ENCODE data around the gene CHMP1A. TPM values are rescaled to one million over a fixed set of nuclear protein-coding genes. Genes with fewer than 3 reads are reported as not detected.

Gene CHMP1A
- total and polyA plus RNA-seq, 2 experiments from 2014 or later, result 97.2 to 111 TPM

DNA sequence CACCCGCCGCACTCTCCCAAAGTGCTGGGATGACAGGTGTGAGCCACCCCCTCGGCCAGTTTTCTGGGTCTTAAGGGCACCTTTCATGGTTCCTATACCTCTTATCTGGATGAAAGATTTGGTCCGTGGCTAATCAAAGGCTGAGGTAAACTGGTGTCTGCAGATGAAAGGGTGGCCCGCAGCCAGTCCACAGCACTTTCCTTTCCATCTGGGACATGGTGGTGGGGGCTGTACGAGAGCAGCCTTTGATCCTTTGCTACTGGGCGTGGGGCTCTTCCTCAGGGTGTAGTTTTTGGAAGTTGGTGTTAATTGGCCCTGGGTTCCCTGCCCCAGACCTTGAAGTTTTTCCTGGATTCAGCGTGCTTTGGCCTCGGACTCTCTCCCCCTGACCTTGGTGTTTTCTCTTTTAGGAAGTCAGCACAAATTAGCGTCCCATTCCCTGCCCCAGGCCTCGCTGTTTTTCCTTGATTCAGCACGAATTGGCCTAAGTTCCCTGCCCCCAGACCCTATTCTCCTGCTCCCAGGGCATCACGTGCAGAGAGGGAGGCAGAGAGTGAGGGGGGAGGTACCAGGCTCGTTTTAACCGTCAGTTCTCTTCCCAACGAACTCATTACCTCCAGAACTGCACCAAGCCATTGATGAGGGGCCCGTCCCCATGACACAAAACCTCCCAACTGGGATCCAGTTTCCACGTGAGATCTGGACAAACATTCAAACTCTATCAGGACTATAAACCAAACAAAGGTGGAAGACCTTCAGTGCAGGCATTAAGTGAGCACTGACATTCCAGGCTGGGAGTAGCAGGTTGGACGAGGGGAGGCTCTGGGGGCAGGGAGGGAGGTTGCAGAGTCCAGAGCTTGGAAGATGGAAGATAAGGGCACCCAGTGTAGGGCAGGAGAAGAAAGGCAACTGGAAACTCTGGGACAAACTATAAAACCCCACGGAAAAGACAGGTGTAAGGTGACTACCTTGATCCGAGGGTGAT, 32.4 kb downstream of the CHMP1A start:
- Histone ChIP-seq H3K9me2 (ENCODE audit: insufficient read depth) (no peaks in the 10 kb centered on the region), H3K4me2 (ENCODE audit: unreplicated experiment) (no peak overlapping the region), H3F3A (ENCODE audit: insufficient read depth) (no peaks in the 10 kb centered on the region), H3K27ac (no peak overlapping the region), H4K20me1 (ENCODE audit: insufficient read depth) (no peaks in the 10 kb centered on the region), H3K79me2 (ENCODE audit: insufficient read depth) (no peaks in the 10 kb centered on the region), H3K9ac (no peak overlapping the region), H3K4me3 (no peak overlapping the region), H3K4me1 (ENCODE audit: insufficient read depth) (0 out of 2 replicates have a peak, but pooled peaks cover 5% of the 10 kb centered on the region), H3K27me3 (replicated peaks; ENCODE audit: insufficient read depth) (no peaks in the 10 kb centered on the region; the same call in 1 of the 2 replicates), H3K36me3 (ENCODE audit: low read depth) (no peaks in the 10 kb centered on the region), H3K9me3 (ENCODE audit: low read depth) (no peaks in the 10 kb centered on the region), H2AFZ (no peak overlapping the region)
- in situ Hi-C loops (cut with MboI), result no loop called here
- WGBS, 2 experiments (ENCODE audit: low coverage in 1 of 2, low lambda C conversion rate in 2 of 2, missing lambda C conversion rate in 2 of 2), result 47 to 49% methylated on average over 21 of the region's 21 CpGs
- no peak for DNase-seq
- no peak for TF ChIP-seq EZH2phosphoT487 (IDR thresholded peaks at IDR 0.05; ENCODE audit: insufficient read depth, low read depth)
- TF ChIP-seq EZH2 (IDR thresholded peaks at IDR 0.05; ENCODE audit: insufficient read depth, poor library complexity, severe bottlenecking), result no peak

DNA sequence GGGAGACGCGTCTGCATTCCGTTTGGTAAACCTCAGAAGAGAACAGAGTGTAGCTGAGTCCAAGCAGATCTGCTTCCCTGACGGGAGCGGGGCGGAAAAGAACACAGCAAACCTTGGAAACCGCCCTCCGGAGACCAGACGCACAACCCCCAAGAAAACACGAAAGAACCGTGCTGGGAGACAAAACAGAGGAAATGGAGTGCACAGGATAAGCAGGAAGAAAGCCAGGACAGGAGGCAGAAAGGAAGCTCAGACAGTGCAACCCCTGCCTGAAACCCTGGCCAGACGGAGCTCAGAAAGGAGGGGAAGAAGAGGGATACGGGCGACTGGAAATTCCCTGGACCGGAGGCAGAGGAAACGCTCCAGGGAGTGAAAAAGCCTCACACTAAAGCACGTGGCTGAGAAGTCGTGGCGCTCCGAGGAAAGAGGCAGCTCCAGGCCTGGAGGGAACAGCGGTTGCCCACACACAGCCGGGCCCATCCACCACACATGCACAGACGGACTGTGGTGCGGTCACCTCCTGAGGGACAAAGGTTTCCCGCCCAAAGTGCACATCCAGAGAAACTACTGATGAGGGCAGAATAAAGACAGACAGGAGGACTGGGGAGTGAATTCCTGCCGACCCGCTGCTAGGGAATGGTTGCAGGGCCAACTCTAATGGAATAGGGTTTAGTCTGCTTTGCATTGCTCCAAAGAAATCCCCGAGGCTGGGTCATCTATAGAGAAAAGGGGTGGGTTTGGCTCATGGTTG, 33.8 kb downstream of the CHMP1A start:
- WGBS, 2 experiments (ENCODE audit: low coverage in 1 of 2, low lambda C conversion rate in 2 of 2, missing lambda C conversion rate in 2 of 2), result 20% methylated on average over 28 of the region's 28 CpGs
- DNase-seq, result peak; percentile 60
- Histone ChIP-seq H3K9me2 (ENCODE audit: insufficient read depth) (no peaks in the 10 kb centered on the region), H3K36me3 (ENCODE audit: low read depth) (no peaks in the 10 kb centered on the region), H3F3A (ENCODE audit: insufficient read depth) (no peaks in the 10 kb centered on the region), H2AFZ (peak overlapping the region; percentile 81), H3K27me3 (replicated peaks; ENCODE audit: insufficient read depth) (no peaks in the 10 kb centered on the region; the same call in 1 of the 2 replicates), H3K4me2 (ENCODE audit: unreplicated experiment) (peak overlapping the region; percentile 54), H3K9ac (peak overlapping the region; percentile 32; the same call in 1 of the 2 replicates), H3K27ac (no peak overlapping the region), H3K79me2 (ENCODE audit: insufficient read depth) (no peaks in the 10 kb centered on the region), H3K9me3 (ENCODE audit: low read depth) (no peaks in the 10 kb centered on the region), H3K4me1 (ENCODE audit: insufficient read depth) (0 out of 2 replicates have a peak, but pooled peaks cover 5% of the 10 kb centered on the region), H4K20me1 (ENCODE audit: insufficient read depth) (no peaks in the 10 kb centered on the region), H3K4me3 (no peak overlapping the region)
- TF ChIP-seq EZH2 (IDR thresholded peaks at IDR 0.05; ENCODE audit: insufficient read depth, poor library complexity, severe bottlenecking) (no peak), EZH2phosphoT487 (IDR thresholded peaks at IDR 0.05; ENCODE audit: insufficient read depth, low read depth) (no peak)
- in situ Hi-C loops (cut with MboI), result no loop called here

DNA sequence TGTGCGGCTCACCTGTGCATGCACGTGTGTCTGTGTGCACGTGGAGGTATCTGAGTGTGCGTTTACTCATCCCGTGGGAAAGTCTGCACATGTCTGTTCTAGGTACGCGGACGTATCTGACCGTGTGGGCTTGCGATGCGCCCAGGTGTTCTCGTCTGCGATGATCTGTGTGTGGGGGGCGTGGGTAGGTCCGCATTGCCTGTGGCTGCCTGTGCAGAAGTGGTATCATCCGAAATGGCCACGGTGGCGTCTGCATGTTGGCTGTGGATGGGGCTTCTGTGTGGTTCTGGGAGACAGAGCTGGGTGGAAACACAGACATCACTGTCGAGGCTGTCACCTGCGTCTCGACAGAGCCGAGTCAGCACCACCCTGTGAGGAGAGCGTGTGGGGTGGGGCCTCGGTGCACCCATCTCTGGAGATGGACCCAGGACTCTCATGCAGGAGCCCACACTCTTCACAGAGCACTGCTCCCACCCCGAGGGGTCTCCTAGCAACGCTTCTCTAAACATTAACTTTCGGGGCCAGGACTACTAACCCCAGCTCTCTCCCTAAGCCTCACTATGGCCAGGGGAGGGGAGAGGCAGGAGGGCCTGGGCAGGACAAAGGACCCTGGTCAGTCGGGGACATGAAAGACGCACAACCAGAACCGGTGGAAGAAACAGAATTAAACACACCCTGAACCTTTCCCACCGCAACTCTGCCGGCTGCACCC, 35.7 kb downstream of the CHMP1A start:
- WGBS, 2 experiments (ENCODE audit: low coverage in 1 of 2, low lambda C conversion rate in 2 of 2, missing lambda C conversion rate in 2 of 2), result 61 to 65% methylated on average over 31 to 32 of the region's 32 CpGs
- in situ Hi-C loops (cut with MboI), result no loop called here

More for the DNA sequence above, 35.7 kb downstream of the CHMP1A start:
- H2AFZ ChIP-seq, result no peak overlapping the region
- H3K9ac ChIP-seq, result no peak overlapping the region
- no peak overlapping the region for H3K4me3 ChIP-seq
- no peak overlapping the region for H3K4me2 ChIP-seq (ENCODE audit: unreplicated experiment)
- no peak for TF ChIP-seq EZH2phosphoT487 (IDR thresholded peaks at IDR 0.05; ENCODE audit: insufficient read depth, low read depth)
- no peak for TF ChIP-seq EZH2 (IDR thresholded peaks at IDR 0.05; ENCODE audit: insufficient read depth, poor library complexity, severe bottlenecking)
- no peaks in the 10 kb centered on the region for H3K9me3 ChIP-seq (ENCODE audit: low read depth)
- H3F3A ChIP-seq (ENCODE audit: insufficient read depth), result no peaks in the 10 kb centered on the region; the same call in 1 of the 2 replicates
- no peaks in the 10 kb centered on the region for H3K79me2 ChIP-seq (ENCODE audit: insufficient read depth)
- no peaks in the 10 kb centered on the region for H4K20me1 ChIP-seq (ENCODE audit: insufficient read depth)
- 0 out of 2 replicates have a peak, but pooled peaks cover 5% of the 10 kb centered on the region for H3K4me1 ChIP-seq (ENCODE audit: insufficient read depth)
- no peak for DNase-seq
- no peaks in the 10 kb centered on the region for H3K36me3 ChIP-seq (ENCODE audit: low read depth)
- no peak overlapping the region for H3K27ac ChIP-seq
- no peaks in the 10 kb centered on the region for H3K9me2 ChIP-seq (ENCODE audit: insufficient read depth)
- H3K27me3 ChIP-seq (replicated peaks; ENCODE audit: insufficient read depth), result peaks cover 3% of the 10 kb centered on the region; the same call in 1 of the 2 replicates
